H1 (cell line): ENCODE measurements around the gene IFT20. TPM values are rescaled to one million over a fixed set of nuclear protein-coding genes. Genes with fewer than 3 reads are reported as not detected.

ENCODE experiments used
- CTCF ChIA-PET: fragments of 300-600 bp; sonication (Branson Sonifier 250); formaldehyde crosslinking; loops from one replicate; lab custom pipeline; 2021; ENCODE audit not compliant: partially characterized antibody; lab: Charles Lee
- POLR2A ChIA-PET: fragments of 300-600 bp; sonication (Branson Sonifier 250); formaldehyde crosslinking; loops from one replicate; lab custom pipeline; 2021; ENCODE audit warnings: inconsistent platforms; ENCODE audit not compliant: partially characterized antibody; lab: Charles Lee
- DNase-seq, 2 experiments: peaks; one replicate each; pipeline versions ENCODE4 v3.0.0 to v3.0.0-alpha.2; 2010 to 2022; ENCODE audit warnings: low spot score in 2 of 2, low read depth in 1 of 2, mixed read lengths in 1 of 2
- FAIRE-seq: peaks from 2 replicates; lab custom pipeline; 2011; peaks lifted over from hg19 to GRCh38; lab: Jason Lieb, UNC
- H2AFZ ChIP-seq: 2 replicates; pipeline ENCODE4 v1.8.1; 2012; ENCODE audit warnings: low read length, inconsistent platforms
- H2AK5ac ChIP-seq: 2 replicates; pipeline ENCODE4 v1.6.1; 2013; ENCODE audit warnings: low read depth, low read length
- H2BK120ac ChIP-seq: replicated peaks from 2 replicates; pipeline ENCODE3; 2013; ENCODE audit warnings: low read depth, low read length, inconsistent platforms
- H2BK12ac ChIP-seq: 2 replicates; pipeline ENCODE4 v1.6.1; 2013; ENCODE audit warnings: low read depth, low read length
- H2BK15ac ChIP-seq: 2 replicates; pipeline ENCODE4 v1.6.1; 2013; ENCODE audit warnings: low read length
- H2BK20ac ChIP-seq: 2 replicates; pipeline ENCODE4 v1.6.1; 2013; ENCODE audit warnings: low read length
- H2BK5ac ChIP-seq: 2 replicates; pipeline ENCODE4 v1.6.1; 2013; ENCODE audit warnings: low read depth, low read length
- H3K14ac ChIP-seq: 2 replicates; pipeline ENCODE4 v1.6.1; 2013; ENCODE audit warnings: inconsistent platforms; ENCODE audit not compliant: insufficient read length
- H3K18ac ChIP-seq: 2 replicates; pipeline ENCODE4 v1.6.1; 2013; ENCODE audit warnings: low read length; ENCODE audit errors: extremely low read depth
- H3K23ac ChIP-seq: 2 replicates; pipeline ENCODE4 v1.6.1; 2013; ENCODE audit warnings: inconsistent platforms; ENCODE audit not compliant: insufficient read length
- H3K23me2 ChIP-seq: 2 replicates; pipeline ENCODE4 v1.6.1; 2013; ENCODE audit warnings: low read depth, low read length
- H3K27ac ChIP-seq: 2 replicates; pipeline ENCODE4 v1.6.1; 2011; ENCODE audit warnings: low read depth, low read length, inconsistent platforms
- H3K27me3 ChIP-seq, 4 experiments: replicated peaks in 1 of 4; 1 replicate in 1 of 4; 2 replicates in 3 of 4; pipeline versions ENCODE4 v1.6.1 to v1.8.1; 2011 to 2013; ENCODE audit warnings: low read length in 3 of 4, mild to moderate bottlenecking in 3 of 4, inconsistent platforms in 2 of 4, mixed read lengths in 2 of 4, moderate library complexity in 1 of 4; ENCODE audit not compliant: control insufficient read depth in 3 of 4, insufficient read depth in 3 of 4; ENCODE audit errors: extremely low read depth in 1 of 4
- H3K36me3 ChIP-seq, 4 experiments: 2 replicates each; pipeline versions ENCODE4 v1.6.1 to v1.8.1; 2011 to 2013; ENCODE audit warnings: mild to moderate bottlenecking in 4 of 4, low read length in 3 of 4, moderate library complexity in 2 of 4, control low read depth in 1 of 4, inconsistent platforms in 1 of 4; ENCODE audit not compliant: insufficient read depth in 4 of 4, control insufficient read depth in 2 of 4
- H3K4ac ChIP-seq: replicated peaks from 2 replicates; pipeline ENCODE3; 2013; ENCODE audit warnings: low read length, low read depth, mixed read lengths, inconsistent platforms; ENCODE audit not compliant: insufficient read length
- H3K4me1 ChIP-seq, 4 experiments: replicated peaks in 1 of 4; 1 replicate in 1 of 4; 2 replicates in 3 of 4; pipeline versions ENCODE4 v1.6.1 to v1.8.1; 2011 to 2013; ENCODE audit warnings: low read length in 3 of 4, inconsistent platforms in 2 of 4, mixed read lengths in 1 of 4; ENCODE audit not compliant: insufficient read depth in 4 of 4, control insufficient read depth in 3 of 4
- H3K4me2 ChIP-seq, 2 experiments: 2 replicates each; pipeline versions ENCODE4 v1.6.1 to v1.8.1; 2011 to 2013; ENCODE audit warnings: low read depth in 2 of 2, low read length in 2 of 2, control low read depth in 1 of 2, inconsistent platforms in 1 of 2, mild to moderate bottlenecking in 1 of 2; ENCODE audit not compliant: insufficient read depth in 1 of 2
- H3K4me3 ChIP-seq, 4 experiments: fragments of 200-600, 300-600 bp in 1 of 4; sonication (generic), shearing (Covaris generic), sonication (Bioruptor Twin) in 1 of 4; 2 replicates each; pipeline versions ENCODE4 v1.5.1 to v1.8.1; 2011 to 2016; ENCODE audit warnings: low read length in 4 of 4, low read depth in 3 of 4, control low read depth in 2 of 4, inconsistent platforms in 2 of 4, mild to moderate bottlenecking in 2 of 4, mixed read lengths in 1 of 4, moderate library complexity in 1 of 4; ENCODE audit not compliant: insufficient read depth in 2 of 4; ENCODE audit errors: extremely low read depth in 1 of 4
- H3K56ac ChIP-seq: replicated peaks from 2 replicates; pipeline ENCODE3; 2013; ENCODE audit warnings: low read depth, mild to moderate bottlenecking, mixed read lengths, low read length, inconsistent platforms; ENCODE audit not compliant: insufficient read length
- H3K79me1 ChIP-seq: 2 replicates; pipeline ENCODE4 v1.6.1; 2013; ENCODE audit warnings: low read depth, low read length, control low read depth
- H3K79me2 ChIP-seq, 2 experiments: 2 replicates each; pipeline versions ENCODE4 v1.6.1 to v1.8.1; 2012 to 2013; ENCODE audit warnings: low read length in 2 of 2, mild to moderate bottlenecking in 2 of 2, inconsistent platforms in 1 of 2; ENCODE audit not compliant: insufficient read depth in 2 of 2, control insufficient read depth in 1 of 2
- H3K9ac ChIP-seq, 4 experiments: replicated peaks in 1 of 4; 1 replicate in 1 of 4; 2 replicates in 3 of 4; pipeline versions ENCODE4 v1.6.1 to v1.8.1; 2011 to 2013; ENCODE audit warnings: low read depth in 3 of 4, low read length in 3 of 4, control low read depth in 2 of 4, mild to moderate bottlenecking in 2 of 4, moderate library complexity in 2 of 4, inconsistent platforms in 1 of 4; ENCODE audit errors: extremely low read depth in 1 of 4
- H3K9me3 ChIP-seq, 2 experiments: 2 replicates each; pipeline versions ENCODE4 v1.6.1 to v1.8.1; 2012 to 2013; ENCODE audit warnings: mild to moderate bottlenecking in 2 of 2, moderate library complexity in 2 of 2, control low read depth in 1 of 2, inconsistent platforms in 1 of 2, low read depth in 1 of 2, low read length in 1 of 2, mixed read lengths in 1 of 2; ENCODE audit not compliant: insufficient read depth in 2 of 2
- H4K20me1 ChIP-seq, 2 experiments: replicated peaks in 1 of 2; 2 replicates each; pipeline versions ENCODE3 to v1.8.1; 2011 to 2013; ENCODE audit warnings: inconsistent platforms in 2 of 2, low read length in 2 of 2, mild to moderate bottlenecking in 1 of 2; ENCODE audit not compliant: insufficient read depth in 2 of 2, control insufficient read depth in 1 of 2
- H4K5ac ChIP-seq: 2 replicates; pipeline ENCODE4 v1.6.1; 2013; ENCODE audit warnings: low read length, low read depth, mixed read lengths, inconsistent platforms; ENCODE audit not compliant: insufficient read length
- H4K8ac ChIP-seq: 2 replicates; pipeline ENCODE4 v1.8.0; 2013; ENCODE audit warnings: mild to moderate bottlenecking, moderate library complexity, low read length, inconsistent platforms; ENCODE audit not compliant: insufficient read depth; ENCODE audit errors: extremely low read depth
- H4K91ac ChIP-seq: replicated peaks from 2 replicates; pipeline ENCODE3; 2013; ENCODE audit warnings: low read length, mixed read lengths, inconsistent platforms; ENCODE audit not compliant: insufficient read length
- ASH2L ChIP-seq: fragments of 200-600, 300-600 bp; sonication (generic); IDR thresholded peaks from one replicate; pipeline ENCODE4 v1.7.1; 2017; ENCODE audit warnings: low read length
- CHD2 ChIP-seq: IDR thresholded peaks from 2 replicates; pipeline ENCODE4 v1.6.1; 2012; ENCODE audit warnings: low read length, improper control_type of control experiment
- EP300 ChIP-seq, 2 experiments: IDR thresholded peaks; 1 replicate in 1 of 2; 2 replicates in 1 of 2; pipeline ENCODE4 v1.6.1; 2011 to 2012; ENCODE audit warnings: low read depth in 2 of 2, low read length in 2 of 2, mild to moderate bottlenecking in 2 of 2, borderline replicate concordance in 1 of 2, inconsistent platforms in 1 of 2, moderate library complexity in 1 of 2
- EZH2 ChIP-seq: fragments of 200-600 bp; sonication (generic); IDR thresholded peaks from 2 replicates; pipeline ENCODE4 v1.7.1; 2012; ENCODE audit warnings: low read depth, mild to moderate bottlenecking, moderate library complexity, low read length, inconsistent platforms; ENCODE audit not compliant: severe bottlenecking
- HDAC2 ChIP-seq, 2 experiments: fragments of 300-600 bp in 1 of 2; sonication (generic) in 1 of 2; IDR thresholded peaks; 2 replicates each; pipeline ENCODE4 v1.6.1; 2011 to 2012; ENCODE audit warnings: low read depth in 2 of 2, low read length in 2 of 2, mild to moderate bottlenecking in 2 of 2, moderate library complexity in 2 of 2, borderline replicate concordance in 1 of 2, inconsistent platforms in 1 of 2
- NRF1 ChIP-seq: IDR thresholded peaks from 2 replicates; pipeline ENCODE4 v1.6.1; 2011; ENCODE audit warnings: mild to moderate bottlenecking, low read depth, low read length, improper control_type of control experiment
- POU5F1 ChIP-seq: IDR thresholded peaks from 2 replicates; pipeline ENCODE4 v1.6.1; 2011; ENCODE audit warnings: low read depth, mild to moderate bottlenecking, low read length, moderate library complexity
- RBBP5 ChIP-seq: IDR thresholded peaks from 2 replicates; pipeline ENCODE4 v1.7.1; 2012; ENCODE audit warnings: low read depth, mild to moderate bottlenecking, inconsistent platforms, low read length, moderate library complexity, borderline replicate concordance
- SIN3A ChIP-seq, 2 experiments: IDR thresholded peaks in 1 of 2; conservative IDR thresholded peaks in 1 of 2; 2 replicates each; pipeline ENCODE4 v1.6.1; 2011 to 2012; ENCODE audit warnings: low read length in 2 of 2, improper control_type of control experiment in 1 of 2, low read depth in 1 of 2, mild to moderate bottlenecking in 1 of 2
- WGBS, 2 experiments: shearing (Covaris generic) in 1 of 2; methylation state at CpG; one replicate each; pipeline versions ENCODE4 v1.1.6 to v1.1.7; 2013 to 2015; ENCODE audit warnings: low lambda C conversion rate in 2 of 2, mixed read lengths in 2 of 2, inconsistent platforms in 1 of 2, low coverage in 1 of 2, missing lambda C conversion rate in 1 of 2; ENCODE audit not compliant: insufficient replicate concordance in 2 of 2, insufficient coverage in 1 of 2, insufficient read length in 1 of 2; ENCODE audit errors: extremely low coverage in 1 of 2, missing lambda C conversion rate in 1 of 2; 5-methylcytosine and 5-hydroxymethylcytosine counted together
- polyA plus RNA-seq, 7 experiments: library from polyadenylated mRNA; depleted of rRNA in 3 of 7; stranded (reverse) in 5 of 7; unstranded in 2 of 7; fragments of >200 nt in 5 of 7; fragments of 200-250 nt in 2 of 7; gene quantifications; 1 replicate in 5 of 7; 2 replicates in 1 of 7; 4 replicates in 1 of 7; pipeline versions ENCODE4 v1.2.1 to v1.2.3, GENCODE V29; 2011 to 2013; ENCODE audit warnings: missing spikeins in 2 of 7, mixed read lengths in 2 of 7
- total RNA-seq: library from RNA; stranded (reverse); fragmentation: NEBNext Ultra II Directional; extraction: Animal tissue kit (Norgen Biotek cat#: 25700); gene quantifications from 2 replicates; pipeline ENCODE4 v1.2.1, GENCODE V29; 2021
- TF ChIP-seq, protein P1 (sequence below): IDR thresholded peaks from 2 replicates; pipeline ENCODE4 v1.6.1; 2012; ENCODE audit warnings: inconsistent platforms

IFT20 gene
- total and polyA plus RNA-seq, 2 of the 8 experiments (the other 6 are each of a cell fraction or from before 2014, with no cell fraction given) = 9.0 to 21.0 TPM

DNA sequence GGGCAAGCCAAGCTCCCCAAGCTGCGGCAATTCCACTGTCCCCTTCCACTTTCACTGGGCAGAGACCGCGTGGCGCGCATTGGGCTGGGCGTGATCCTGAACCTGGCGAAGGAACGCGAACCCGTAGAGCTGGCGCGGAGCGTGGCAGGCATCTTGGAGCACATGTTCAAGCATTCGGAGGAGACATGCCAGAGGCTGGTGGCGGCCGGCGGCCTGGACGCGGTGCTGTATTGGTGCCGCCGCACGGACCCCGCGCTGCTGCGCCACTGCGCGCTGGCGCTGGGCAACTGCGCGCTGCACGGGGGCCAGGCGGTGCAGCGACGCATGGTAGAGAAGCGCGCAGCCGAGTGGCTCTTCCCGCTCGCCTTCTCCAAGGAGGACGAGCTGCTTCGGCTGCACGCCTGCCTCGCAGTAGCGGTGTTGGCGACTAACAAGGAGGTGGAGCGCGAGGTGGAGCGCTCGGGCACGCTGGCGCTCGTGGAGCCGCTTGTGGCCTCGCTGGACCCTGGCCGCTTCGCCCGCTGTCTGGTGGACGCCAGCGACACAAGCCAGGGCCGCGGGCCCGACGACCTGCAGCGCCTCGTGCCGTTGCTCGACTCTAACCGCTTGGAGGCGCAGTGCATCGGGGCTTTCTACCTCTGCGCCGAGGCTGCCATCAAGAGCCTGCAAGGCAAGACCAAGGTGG, 46.0 kb upstream of the IFT20 start:
- Histone ChIP-seq H3K23ac (no peak overlapping the region), H2BK5ac (no peak overlapping the region), H2BK15ac (peak overlapping the region; percentile 92; the same call in 1 of the 2 replicates), H3K56ac (no peak overlapping the region), H3K9me3 (no peaks in the 10 kb centered on the region), H4K5ac (no peak overlapping the region), H3K4me2 (peak overlapping the region; percentile 33 to 76), H3K18ac (peak overlapping the region; percentile 85; the same call in 1 of the 2 replicates), H3K27ac (no peak overlapping the region), H3K14ac (no peak overlapping the region), H3K27me3 (peaks cover 38 to 67% (median 57%) of the 10 kb centered on the region in 4 experiments), H2BK120ac (peak overlapping the region; percentile 38), H3K79me2 (no peaks in the 10 kb centered on the region), H2BK12ac (peak overlapping the region; percentile 97; the same call in 1 of the 2 replicates), H3K4me1 (peaks cover 0 to 13% (median 6%) of the 10 kb centered on the region in 4 experiments; a peak in 4 of 7 replicates), H4K8ac (peak overlapping the region; percentile 63), H2AK5ac (no peak overlapping the region), H3K4ac (no peak overlapping the region), H4K91ac (no peak overlapping the region), H3K79me1 (no peaks in the 10 kb centered on the region; the same call in 1 of the 2 replicates), H2BK20ac (no peak overlapping the region), H4K20me1 (peaks cover 2 to 9% of the 10 kb centered on the region in 2 experiments), H3K36me3 (no peaks in the 10 kb centered on the region), H3K23me2 (peaks cover 14% of the 10 kb centered on the region), H3K4me3 (peak overlapping the region in 2 of 4 experiments; percentile 21 to 50; a peak in 3 of 8 replicates), H3K9ac (no peak overlapping the region), H2AFZ (peak overlapping the region; percentile 89; the same call in 1 of the 2 replicates)
- ChIA-PET POLR2A (interaction anchor here (1.3 to 12.7 kb wide), 5 partner anchors 9 to 24 kb away, joined by 4 to 135 read pairs (median 5); partner anchors contain the start of genes POLDIP2, SARM1, SLC46A1 and VTN), CTCF (interaction anchor here (1.0 to 14.7 kb wide), 14 partner anchors 9 to 168 kb away, joined by 3 to 142 read pairs (median 4); partner anchors contain the start of genes SARM1 and VTN)
- peak; percentile 62 to 91 for DNase-seq
- 24% methylated on average over 56 of the region's 72 CpGs; no CpG with 5 or more reads in 1 of the 2 experiments for WGBS, 2 experiments
- no peak for FAIRE-seq
- TF ChIP-seq ASH2L = peak; percentile 58
- TF ChIP-seq EP300 (IDR thresholded peaks at IDR 0.05; ENCODE audit: borderline replicate concordance in 1 of 2, low read depth in 2 of 2, low read length in 2 of 2) = peak in 1 of 2 experiments; percentile 19; a peak in 1 of 3 replicates
- TF ChIP-seq HDAC2 (IDR thresholded peaks at IDR 0.05; ENCODE audit: borderline replicate concordance in 1 of 2, low read depth in 2 of 2, low read length in 2 of 2) = peak; percentile 29 to 74; a peak in 1 of 4 replicates
- no peak for TF ChIP-seq POU5F1
- TF ChIP-seq NRF1 = no peak
- TF ChIP-seq EZH2 = peak; percentile 69
- peak; percentile 40 to 78; a peak in 1 of 4 replicates for TF ChIP-seq SIN3A (conservative IDR thresholded peaks at IDR 0.05 in 1 of 2, IDR thresholded peaks at IDR 0.05 in 1 of 2; ENCODE audit: low read depth in 1 of 2, low read length in 2 of 2)
- 0 out of 2 replicates have a peak, but pooled peaks have one; percentile 20 for TF ChIP-seq CHD2
- peak; percentile 26; the same call in 1 of the 2 replicates for TF ChIP-seq RBBP5
- TF ChIP-seq, protein P1, sequence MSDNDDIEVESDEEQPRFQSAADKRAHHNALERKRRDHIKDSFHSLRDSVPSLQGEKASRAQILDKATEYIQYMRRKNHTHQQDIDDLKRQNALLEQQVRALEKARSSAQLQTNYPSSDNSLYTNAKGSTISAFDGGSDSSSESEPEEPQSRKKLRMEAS = peak; percentile 96
